K562 (cell line): ENCODE data around the gene KIF3A. TPM values are rescaled to one million over a fixed set of nuclear protein-coding genes. Genes with fewer than 3 reads are reported as not detected.

ENCODE experiments used
- BCOR ChIP-seq: fragments of 450-650 bp; IDR thresholded peaks from 2 replicates; pipeline ENCODE4 v1.6.1; 2016
- CBX2 ChIP-seq: fragments of 200-600 bp; sonication (generic); IDR thresholded peaks from one replicate; pipeline ENCODE4 v1.6.1; 2012; ENCODE audit warnings: mild to moderate bottlenecking, low read length, inconsistent platforms; ENCODE audit not compliant: insufficient read depth, poor library complexity, severe bottlenecking
- CGGBP1 ChIP-seq: fragments of 250-450 bp; sonication (Bioruptor Pico); IDR thresholded peaks from 2 replicates; pipeline ENCODE4 v1.9.0; 2021; ENCODE audit warnings: mild to moderate bottlenecking
- KAT2B ChIP-seq: IDR thresholded peaks from one replicate; pipeline ENCODE4 v1.6.1; 2012; ENCODE audit warnings: low read depth, mild to moderate bottlenecking, control low read depth, inconsistent platforms, low read length, moderate library complexity
- KHSRP ChIP-seq: fragments of 450-650 bp; IDR thresholded peaks from 2 replicates; pipeline ENCODE4 v1.6.1; 2017
- KLF6 ChIP-seq: fragments of 250-450 bp; sonication (Bioruptor Pico); IDR thresholded peaks from 2 replicates; pipeline ENCODE4 v1.4.0; 2020; ENCODE audit warnings: mild to moderate bottlenecking, moderate library complexity, borderline replicate concordance
- POLR2AphosphoS2 ChIP-seq: IDR thresholded peaks from 2 replicates; pipeline ENCODE4 v1.6.1; 2012; ENCODE audit warnings: low read length, improper control_type of control experiment
- POLR3G ChIP-seq: IDR thresholded peaks from 2 replicates; pipeline ENCODE4 v1.6.1; 2011; ENCODE audit not compliant: insufficient read length, insufficient replicate concordance; ENCODE audit errors: extremely low read depth
- RAD51 ChIP-seq: fragments of 450-650 bp; IDR thresholded peaks from 2 replicates; pipeline ENCODE4 v1.7.1; 2016; ENCODE audit warnings: low read depth, mild to moderate bottlenecking, borderline replicate concordance
- SOX6 ChIP-seq: fragments of 450-650 bp; IDR thresholded peaks from 2 replicates; pipeline ENCODE4 v1.6.1; 2014; ENCODE audit warnings: mild to moderate bottlenecking
- TAF7 ChIP-seq: fragments of 450-650 bp; IDR thresholded peaks from 2 replicates; pipeline ENCODE4 v1.6.1; 2016; ENCODE audit warnings: missing genetic modification characterization, missing compliant biosample characterization
- TEAD1 ChIP-seq, 2 experiments: fragments of 450-650 bp in 1 of 2; sonication (generic) in 1 of 2; formaldehyde crosslinking; IDR thresholded peaks; 2 replicates each; pipeline versions ENCODE4 v1.4.0 to v1.8.0; 2020 to 2022; ENCODE audit warnings: mild to moderate bottlenecking in 2 of 2, missing genetic modification reagents in 1 of 2
- ZC3H11A ChIP-seq: IDR thresholded peaks from 2 replicates; pipeline ENCODE4 v1.6.1; 2012; ENCODE audit warnings: low read depth, low read length, improper control_type of control experiment
- ZNF197 ChIP-seq: fragments of 200-800 bp; sonication (Bioruptor generic); IDR thresholded peaks from 2 replicates; pipeline ENCODE4 v1.6.1; 2016; ENCODE audit warnings: low read depth, missing genetic modification characterization, missing compliant biosample characterization
- ZNF23 ChIP-seq: fragments of 250-450 bp; sonication (Bioruptor Pico); IDR thresholded peaks from 2 replicates; pipeline ENCODE4 v1.4.0; 2020; ENCODE audit warnings: mild to moderate bottlenecking
- ZNF354B ChIP-seq: fragments of 250-450 bp; sonication (Bioruptor Pico); IDR thresholded peaks from 2 replicates; pipeline ENCODE4 v1.4.0; 2020
- ZNF407 ChIP-seq: fragments of 450-650 bp; IDR thresholded peaks from 2 replicates; pipeline ENCODE4 v1.6.1; 2016; ENCODE audit warnings: low read depth
- ZNF444 ChIP-seq: fragments of 250-450 bp; sonication (Bioruptor Pico); IDR thresholded peaks from 2 replicates; pipeline ENCODE4 v1.4.0; 2020; ENCODE audit warnings: mild to moderate bottlenecking, moderate library complexity
- ZNF79 ChIP-seq: fragments of 250-450 bp; sonication (Bioruptor Pico); IDR thresholded peaks from 2 replicates; pipeline ENCODE4 v1.4.0; 2020; ENCODE audit warnings: low read depth, mild to moderate bottlenecking, moderate library complexity
- polyA plus RNA-seq, 8 experiments: library from polyadenylated mRNA; depleted of rRNA in 4 of 8; stranded (reverse) in 5 of 8; unstranded in 3 of 8; fragments of >200 nt; fragmentation: Nextera tagmentation in 2 of 8; fragmentation: Illumina TruSeq in 1 of 8; extraction: Ambion mirVana in 2 of 8; extraction: Trizol in 1 of 8; gene quantifications; 2 replicates each; pipeline versions ENCODE4 v1.2.1 to v1.2.3, GENCODE V29; 2011 to 2014; ENCODE audit warnings: inconsistent platforms in 1 of 8, missing spikeins in 1 of 8
- total RNA-seq, 7 experiments: library from RNA; depleted of rRNA in 6 of 7; stranded (reverse); fragments of >200 nt in 6 of 7; fragmentation: Illumina TruSeq in 2 of 7; extraction: Trizol in 2 of 7; gene quantifications; 2 replicates each; pipeline versions ENCODE4 v1.2.1 to v1.2.3, GENCODE V29; 2011 to 2021; ENCODE audit warnings: low replicate concordance in 1 of 7

The KIF3A gene
- total and polyA plus RNA-seq, 9 of the 15 experiments (the other 6 are each of a cell fraction or from before 2014, with no cell fraction given): 1.5 to 7.8 (median 6.0) TPM

GRCh38 chr5:132662925-132663770, 74.2 kb downstream of the KIF3A start (continued):
- TF ChIP-seq ZNF407: no peak
- TF ChIP-seq KLF6: no peak; the same call in 1 of the 2 replicates
- TF ChIP-seq CGGBP1 (CRISPR knock-in tag): no peak
- no peak for TF ChIP-seq ZNF354B (CRISPR knock-in tag)
- peak; percentile 65; the same call in 1 of the 2 replicates for TF ChIP-seq RAD51
- TF ChIP-seq CBX2: no peak
- no peak for TF ChIP-seq SOX6
- TF ChIP-seq ZNF23: no peak
- no peak for TF ChIP-seq ZC3H11A
- no peak for TF ChIP-seq KAT2B
- no peak for TF ChIP-seq POLR3G
- TF ChIP-seq TAF7 (tag): no peak
- TF ChIP-seq ZNF197 (CRISPR knock-in tag): no peak
- peak in 1 of 2 experiments; percentile 71; a peak in 1 of 4 replicates for TF ChIP-seq TEAD1 (CRISPR knock-in tag; IDR thresholded peaks at IDR 0.05)
- no peak for TF ChIP-seq BCOR
- no peak for TF ChIP-seq POLR2AphosphoS2
- no peak for TF ChIP-seq ZNF79 (CRISPR knock-in tag)
- TF ChIP-seq ZNF444: no peak
- TF ChIP-seq KHSRP: no peak
